H1 (cell line): ENCODE data around the gene GRIA1. TPM values are rescaled to one million over a fixed set of nuclear protein-coding genes. Genes with fewer than 3 reads are reported as not detected.

ENCODE experiments used
- CTCF ChIA-PET: fragments of 300-600 bp; sonication (Branson Sonifier 250); formaldehyde crosslinking; loops from one replicate; lab custom pipeline; 2021; ENCODE audit not compliant: partially characterized antibody; lab: Charles Lee
- POLR2A ChIA-PET: fragments of 300-600 bp; sonication (Branson Sonifier 250); formaldehyde crosslinking; loops from one replicate; lab custom pipeline; 2021; ENCODE audit warnings: inconsistent platforms; ENCODE audit not compliant: partially characterized antibody; lab: Charles Lee
- DNase-seq, 2 experiments: peaks; one replicate each; pipeline versions ENCODE4 v3.0.0 to v3.0.0-alpha.2; 2010 to 2022; ENCODE audit warnings: low spot score in 2 of 2, low read depth in 1 of 2, mixed read lengths in 1 of 2
- FAIRE-seq: peaks from 2 replicates; lab custom pipeline; 2011; peaks lifted over from hg19 to GRCh38; lab: Jason Lieb, UNC
- H2AFZ ChIP-seq: 2 replicates; pipeline ENCODE4 v1.8.1; 2012; ENCODE audit warnings: low read length, inconsistent platforms
- H2AK5ac ChIP-seq: 2 replicates; pipeline ENCODE4 v1.6.1; 2013; ENCODE audit warnings: low read depth, low read length
- H2BK120ac ChIP-seq: replicated peaks from 2 replicates; pipeline ENCODE3; 2013; ENCODE audit warnings: low read depth, low read length, inconsistent platforms
- H2BK12ac ChIP-seq: 2 replicates; pipeline ENCODE4 v1.6.1; 2013; ENCODE audit warnings: low read depth, low read length
- H2BK15ac ChIP-seq: 2 replicates; pipeline ENCODE4 v1.6.1; 2013; ENCODE audit warnings: low read length
- H2BK20ac ChIP-seq: 2 replicates; pipeline ENCODE4 v1.6.1; 2013; ENCODE audit warnings: low read length
- H2BK5ac ChIP-seq: 2 replicates; pipeline ENCODE4 v1.6.1; 2013; ENCODE audit warnings: low read depth, low read length
- H3K14ac ChIP-seq: 2 replicates; pipeline ENCODE4 v1.6.1; 2013; ENCODE audit warnings: inconsistent platforms; ENCODE audit not compliant: insufficient read length
- H3K18ac ChIP-seq: 2 replicates; pipeline ENCODE4 v1.6.1; 2013; ENCODE audit warnings: low read length; ENCODE audit errors: extremely low read depth
- H3K23ac ChIP-seq: 2 replicates; pipeline ENCODE4 v1.6.1; 2013; ENCODE audit warnings: inconsistent platforms; ENCODE audit not compliant: insufficient read length
- H3K23me2 ChIP-seq: 2 replicates; pipeline ENCODE4 v1.6.1; 2013; ENCODE audit warnings: low read depth, low read length
- H3K27ac ChIP-seq: 2 replicates; pipeline ENCODE4 v1.6.1; 2011; ENCODE audit warnings: low read depth, low read length, inconsistent platforms
- H3K27me3 ChIP-seq, 4 experiments: replicated peaks in 1 of 4; 1 replicate in 1 of 4; 2 replicates in 3 of 4; pipeline versions ENCODE4 v1.6.1 to v1.8.1; 2011 to 2013; ENCODE audit warnings: low read length in 3 of 4, mild to moderate bottlenecking in 3 of 4, inconsistent platforms in 2 of 4, mixed read lengths in 2 of 4, moderate library complexity in 1 of 4; ENCODE audit not compliant: control insufficient read depth in 3 of 4, insufficient read depth in 3 of 4; ENCODE audit errors: extremely low read depth in 1 of 4
- H3K36me3 ChIP-seq, 4 experiments: 2 replicates each; pipeline versions ENCODE4 v1.6.1 to v1.8.1; 2011 to 2013; ENCODE audit warnings: mild to moderate bottlenecking in 4 of 4, low read length in 3 of 4, moderate library complexity in 2 of 4, control low read depth in 1 of 4, inconsistent platforms in 1 of 4; ENCODE audit not compliant: insufficient read depth in 4 of 4, control insufficient read depth in 2 of 4
- H3K4ac ChIP-seq: replicated peaks from 2 replicates; pipeline ENCODE3; 2013; ENCODE audit warnings: low read length, low read depth, mixed read lengths, inconsistent platforms; ENCODE audit not compliant: insufficient read length
- H3K4me1 ChIP-seq, 4 experiments: replicated peaks in 1 of 4; 1 replicate in 1 of 4; 2 replicates in 3 of 4; pipeline versions ENCODE4 v1.6.1 to v1.8.1; 2011 to 2013; ENCODE audit warnings: low read length in 3 of 4, inconsistent platforms in 2 of 4, mixed read lengths in 1 of 4; ENCODE audit not compliant: insufficient read depth in 4 of 4, control insufficient read depth in 3 of 4
- H3K4me2 ChIP-seq, 2 experiments: 2 replicates each; pipeline versions ENCODE4 v1.6.1 to v1.8.1; 2011 to 2013; ENCODE audit warnings: low read depth in 2 of 2, low read length in 2 of 2, control low read depth in 1 of 2, inconsistent platforms in 1 of 2, mild to moderate bottlenecking in 1 of 2; ENCODE audit not compliant: insufficient read depth in 1 of 2
- H3K4me3 ChIP-seq, 4 experiments: fragments of 200-600, 300-600 bp in 1 of 4; sonication (generic), shearing (Covaris generic), sonication (Bioruptor Twin) in 1 of 4; 2 replicates each; pipeline versions ENCODE4 v1.5.1 to v1.8.1; 2011 to 2016; ENCODE audit warnings: low read length in 4 of 4, low read depth in 3 of 4, control low read depth in 2 of 4, inconsistent platforms in 2 of 4, mild to moderate bottlenecking in 2 of 4, mixed read lengths in 1 of 4, moderate library complexity in 1 of 4; ENCODE audit not compliant: insufficient read depth in 2 of 4; ENCODE audit errors: extremely low read depth in 1 of 4
- H3K56ac ChIP-seq: replicated peaks from 2 replicates; pipeline ENCODE3; 2013; ENCODE audit warnings: low read depth, mild to moderate bottlenecking, mixed read lengths, low read length, inconsistent platforms; ENCODE audit not compliant: insufficient read length
- H3K79me1 ChIP-seq: 2 replicates; pipeline ENCODE4 v1.6.1; 2013; ENCODE audit warnings: low read depth, low read length, control low read depth
- H3K79me2 ChIP-seq, 2 experiments: 2 replicates each; pipeline versions ENCODE4 v1.6.1 to v1.8.1; 2012 to 2013; ENCODE audit warnings: low read length in 2 of 2, mild to moderate bottlenecking in 2 of 2, inconsistent platforms in 1 of 2; ENCODE audit not compliant: insufficient read depth in 2 of 2, control insufficient read depth in 1 of 2
- H3K9ac ChIP-seq, 4 experiments: replicated peaks in 1 of 4; 1 replicate in 1 of 4; 2 replicates in 3 of 4; pipeline versions ENCODE4 v1.6.1 to v1.8.1; 2011 to 2013; ENCODE audit warnings: low read depth in 3 of 4, low read length in 3 of 4, control low read depth in 2 of 4, mild to moderate bottlenecking in 2 of 4, moderate library complexity in 2 of 4, inconsistent platforms in 1 of 4; ENCODE audit errors: extremely low read depth in 1 of 4
- H3K9me3 ChIP-seq, 2 experiments: 2 replicates each; pipeline versions ENCODE4 v1.6.1 to v1.8.1; 2012 to 2013; ENCODE audit warnings: mild to moderate bottlenecking in 2 of 2, moderate library complexity in 2 of 2, control low read depth in 1 of 2, inconsistent platforms in 1 of 2, low read depth in 1 of 2, low read length in 1 of 2, mixed read lengths in 1 of 2; ENCODE audit not compliant: insufficient read depth in 2 of 2
- H4K20me1 ChIP-seq, 2 experiments: replicated peaks in 1 of 2; 2 replicates each; pipeline versions ENCODE3 to v1.8.1; 2011 to 2013; ENCODE audit warnings: inconsistent platforms in 2 of 2, low read length in 2 of 2, mild to moderate bottlenecking in 1 of 2; ENCODE audit not compliant: insufficient read depth in 2 of 2, control insufficient read depth in 1 of 2
- H4K5ac ChIP-seq: 2 replicates; pipeline ENCODE4 v1.6.1; 2013; ENCODE audit warnings: low read length, low read depth, mixed read lengths, inconsistent platforms; ENCODE audit not compliant: insufficient read length
- H4K8ac ChIP-seq: 2 replicates; pipeline ENCODE4 v1.8.0; 2013; ENCODE audit warnings: mild to moderate bottlenecking, moderate library complexity, low read length, inconsistent platforms; ENCODE audit not compliant: insufficient read depth; ENCODE audit errors: extremely low read depth
- H4K91ac ChIP-seq: replicated peaks from 2 replicates; pipeline ENCODE3; 2013; ENCODE audit warnings: low read length, mixed read lengths, inconsistent platforms; ENCODE audit not compliant: insufficient read length
- RAD21 ChIP-seq, 2 experiments: IDR thresholded peaks in 1 of 2; conservative IDR thresholded peaks in 1 of 2; 2 replicates each; pipeline ENCODE4 v1.6.1; 2011; ENCODE audit warnings: low read depth in 2 of 2, low read length in 2 of 2, improper control_type of control experiment in 1 of 2, inconsistent platforms in 1 of 2, mild to moderate bottlenecking in 1 of 2, moderate library complexity in 1 of 2
- SRF ChIP-seq: IDR thresholded peaks from 2 replicates; pipeline ENCODE4 v1.6.1; 2011; ENCODE audit warnings: mild to moderate bottlenecking, low read depth, low read length, moderate library complexity
- WGBS, 2 experiments: shearing (Covaris generic) in 1 of 2; methylation state at CpG; one replicate each; pipeline versions ENCODE4 v1.1.6 to v1.1.7; 2013 to 2015; ENCODE audit warnings: low lambda C conversion rate in 2 of 2, mixed read lengths in 2 of 2, inconsistent platforms in 1 of 2, low coverage in 1 of 2, missing lambda C conversion rate in 1 of 2; ENCODE audit not compliant: insufficient replicate concordance in 2 of 2, insufficient coverage in 1 of 2, insufficient read length in 1 of 2; ENCODE audit errors: extremely low coverage in 1 of 2, missing lambda C conversion rate in 1 of 2; 5-methylcytosine and 5-hydroxymethylcytosine counted together
- polyA plus RNA-seq, 7 experiments: library from polyadenylated mRNA; depleted of rRNA in 3 of 7; stranded (reverse) in 5 of 7; unstranded in 2 of 7; fragments of >200 nt in 5 of 7; fragments of 200-250 nt in 2 of 7; gene quantifications; 1 replicate in 5 of 7; 2 replicates in 1 of 7; 4 replicates in 1 of 7; pipeline versions ENCODE4 v1.2.1 to v1.2.3, GENCODE V29; 2011 to 2013; ENCODE audit warnings: missing spikeins in 2 of 7, mixed read lengths in 2 of 7
- total RNA-seq: library from RNA; stranded (reverse); fragmentation: NEBNext Ultra II Directional; extraction: Animal tissue kit (Norgen Biotek cat#: 25700); gene quantifications from 2 replicates; pipeline ENCODE4 v1.2.1, GENCODE V29; 2021

GRIA1 gene
- total and polyA plus RNA-seq, 2 of the 8 experiments (the other 6 are each of a cell fraction or from before 2014, with no cell fraction given), result 0.97 to 2.5 TPM

DNA sequence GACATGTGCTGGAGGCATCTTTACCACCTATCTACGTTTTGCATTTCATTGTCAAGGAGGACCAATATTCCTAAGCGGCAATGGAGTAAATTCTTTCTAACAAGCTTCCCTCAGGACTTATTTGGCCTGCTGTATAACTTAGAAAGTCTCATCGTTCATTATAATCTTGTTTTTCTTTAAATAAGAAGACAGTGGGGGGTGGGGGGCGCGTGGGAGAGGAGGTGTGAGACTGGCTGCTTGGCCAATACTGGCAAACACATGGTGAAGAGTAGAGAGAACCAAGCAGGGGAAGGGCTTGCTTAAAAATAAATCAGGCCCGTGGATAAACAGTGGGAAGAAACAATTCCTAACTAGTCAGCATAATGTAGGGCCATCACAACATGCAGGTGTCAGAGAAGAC, 217.2 kb downstream of the GRIA1 start:
- 87% methylated on average over 6 of the region's 6 CpGs; no CpG with 5 or more reads in 1 of the 2 experiments for WGBS, 2 experiments
- TF ChIP-seq SRF, result no peak
- no peak for TF ChIP-seq RAD21 (IDR thresholded peaks at IDR 0.05 in 1 of 2, conservative IDR thresholded peaks at IDR 0.05 in 1 of 2; ENCODE audit: low read depth in 2 of 2, low read length in 2 of 2)

More for the DNA sequence above, 217.2 kb downstream of the GRIA1 start:
- Histone ChIP-seq H2BK15ac (no peak overlapping the region), H3K23ac (no peak overlapping the region), H3K23me2 (no peaks in the 10 kb centered on the region), H2AFZ (no peak overlapping the region), H3K4me2 (no peak overlapping the region), H4K5ac (no peak overlapping the region), H3K36me3 (no peaks in the 10 kb centered on the region), H3K79me1 (no peaks in the 10 kb centered on the region), H3K79me2 (no peaks in the 10 kb centered on the region), H2BK20ac (no peak overlapping the region), H3K56ac (no peak overlapping the region), H2AK5ac (no peak overlapping the region), H2BK120ac (no peak overlapping the region), H4K8ac (no peak overlapping the region), H4K91ac (no peak overlapping the region), H3K18ac (no peak overlapping the region), H3K4me1 (no peaks in the 10 kb centered on the region), H3K14ac (no peak overlapping the region), H3K4ac (no peak overlapping the region), H3K27ac (no peak overlapping the region), H2BK5ac (no peak overlapping the region), H3K9ac (peak overlapping the region in 1 of 4 experiments; percentile 34; a peak in 1 of 7 replicates), H4K20me1 (no peaks in the 10 kb centered on the region), H3K9me3 (no peaks in the 10 kb centered on the region), H2BK12ac (no peak overlapping the region), H3K4me3 (no peak overlapping the region), H3K27me3 (no peaks in the 10 kb centered on the region)
- DNase-seq, result no peak
- no peak for FAIRE-seq
- ChIA-PET CTCF (no interaction called here), POLR2A (no interaction called here)
